ENCODE data around the gene SERINC3.

Gene SERINC3

DNA sequence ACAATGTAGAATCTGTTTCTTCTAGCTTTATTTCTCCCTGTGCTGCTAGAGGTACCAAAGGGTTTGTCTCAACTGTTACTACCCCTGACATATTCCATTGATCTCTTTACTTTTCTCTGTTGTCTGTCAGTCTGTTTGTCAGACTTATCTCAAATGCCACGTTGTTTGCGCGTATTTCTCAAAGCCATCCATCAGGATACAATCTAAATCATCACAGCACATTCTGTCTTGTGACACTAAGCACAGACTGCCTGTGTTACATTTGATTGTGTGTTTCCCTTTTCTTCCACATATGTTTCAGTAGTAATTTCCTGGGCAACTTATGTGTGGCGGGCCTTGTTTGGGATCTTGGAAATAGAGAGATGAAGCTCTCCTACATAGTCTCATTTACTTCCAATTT is 30.2 kb upstream of the SERINC3 start:
- ChIA-PET POLR2A (interaction anchor here (2.3 kb wide), 1 partner anchor 21 kb away, joined by 10 read pairs; no protein-coding TSS in a partner anchor), CTCF (interaction anchor here (1.0 kb wide), 1 partner anchor 47 kb away, joined by 4 read pairs; no protein-coding TSS in a partner anchor)
- DNase-seq (ENCODE audit: low read depth, low spot score): no peak
- no peak for TF ChIP-seq CTCF (IDR thresholded peaks at IDR 0.05; ENCODE audit: insufficient read depth, low read length, missing control alignments)
- no peak overlapping the region for H3K4me3 ChIP-seq (ENCODE audit: low read depth, low read length)

DNA sequence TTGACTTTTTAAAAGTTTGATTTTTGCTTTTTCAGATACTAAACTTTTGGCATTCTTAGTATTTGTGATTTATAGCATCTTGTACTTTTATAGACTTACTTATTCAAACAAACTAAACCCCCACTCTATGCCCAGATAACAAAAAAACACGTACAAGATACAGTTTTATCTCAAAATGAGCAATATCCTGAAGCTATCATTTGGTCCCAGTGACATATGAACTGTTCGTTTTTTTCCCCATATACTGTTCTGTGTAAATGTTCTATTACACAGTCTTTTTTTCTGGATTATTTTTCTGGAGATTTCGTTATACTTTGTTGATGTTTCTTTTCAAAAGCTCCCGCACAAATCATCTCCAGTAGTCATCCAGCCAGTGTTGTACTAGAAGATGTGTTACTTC is 27.3 kb upstream of the SERINC3 start:
- POLR2A ChIA-PET: no interaction called here

DNA sequence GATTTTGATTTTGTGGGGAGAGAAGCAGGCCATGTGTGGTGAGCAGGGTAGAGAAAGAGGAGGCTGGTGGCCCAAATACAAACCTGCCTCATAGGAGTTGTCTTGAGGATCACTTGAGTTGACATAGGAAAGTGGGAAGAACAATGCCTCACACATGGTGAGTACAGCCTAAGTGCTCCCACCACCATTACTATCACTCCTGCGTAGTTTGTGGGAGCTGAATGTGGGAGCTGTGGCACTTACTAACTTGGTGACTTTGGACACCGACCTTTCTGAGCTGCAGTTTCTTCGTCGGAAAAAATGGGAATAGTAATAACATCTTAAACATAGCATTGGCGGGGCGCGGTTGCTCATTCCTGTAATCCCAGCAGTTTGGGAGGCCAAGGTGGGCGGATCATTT is 25.5 kb upstream of the SERINC3 start:
- DNase-seq (ENCODE audit: low read depth, low spot score): no peak
- POLR2A ChIA-PET: no interaction called here
- no peak overlapping the region for H3K4me3 ChIP-seq (ENCODE audit: low read depth, low read length)
- no peak for TF ChIP-seq CTCF (IDR thresholded peaks at IDR 0.05; ENCODE audit: insufficient read depth, low read length, missing control alignments)
- CTCF ChIA-PET: interaction anchor here (1.0 to 1.9 kb wide), 3 partner anchors 9 to 63 kb away, joined by 3 to 8 read pairs (median 5); no protein-coding TSS in a partner anchor

More for the DNA sequence above, 27.3 kb upstream of the SERINC3 start:
- DNase-seq (ENCODE audit: low read depth, low spot score): no peak
- H3K4me3 ChIP-seq (ENCODE audit: low read depth, low read length): no peak overlapping the region
- TF ChIP-seq CTCF (IDR thresholded peaks at IDR 0.05; ENCODE audit: insufficient read depth, low read length, missing control alignments): no peak
- CTCF ChIA-PET: interaction anchor here (1.1 kb wide), 1 partner anchor 11 kb away, joined by 3 read pairs; no protein-coding TSS in a partner anchor

DNA sequence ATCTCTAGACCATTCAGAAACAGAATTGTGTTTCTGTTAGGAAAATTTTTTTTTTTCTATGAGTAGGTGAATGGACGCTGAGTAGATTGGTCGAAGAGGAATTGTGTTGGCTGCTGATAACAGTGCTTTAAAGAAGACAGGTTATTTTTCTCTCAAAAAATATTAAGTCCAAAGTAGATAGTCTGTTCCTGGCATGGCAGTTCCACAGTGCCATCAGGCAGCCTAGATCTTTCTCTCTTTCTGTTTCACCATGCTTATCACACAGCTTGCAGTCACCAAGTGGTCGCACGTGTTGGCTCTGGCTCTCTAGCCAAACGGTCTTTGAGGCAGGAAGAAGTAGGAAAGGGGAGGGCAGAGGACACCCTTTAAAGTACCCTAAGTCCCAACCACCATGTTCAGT is 22.4 kb upstream of the SERINC3 start:
- H3K4me3 ChIP-seq (ENCODE audit: low read depth, low read length): no peak overlapping the region
- CTCF ChIA-PET: no interaction called here
- POLR2A ChIA-PET: no interaction called here
- no peak for TF ChIP-seq CTCF (IDR thresholded peaks at IDR 0.05; ENCODE audit: insufficient read depth, low read length, missing control alignments)
- no peak for DNase-seq (ENCODE audit: low read depth, low spot score)

GRCh38 chr20:44543358-44543757 is 21.5 kb upstream of the SERINC3 start:
- DNase-seq (ENCODE audit: low read depth, low spot score): no peak
- ChIA-PET POLR2A (no interaction called here), CTCF (interaction anchor here (0.6 kb wide), 1 partner anchor 42 kb away, joined by 3 read pairs; no protein-coding TSS in a partner anchor)
- no peak for TF ChIP-seq CTCF (IDR thresholded peaks at IDR 0.05; ENCODE audit: insufficient read depth, low read length, missing control alignments)
- no peak overlapping the region for H3K4me3 ChIP-seq (ENCODE audit: low read depth, low read length)

GRCh38 chr20:44542890-44543289 is 21.0 kb upstream of the SERINC3 start:
- POLR2A ChIA-PET: no interaction called here
- no peak for DNase-seq (ENCODE audit: low read depth, low spot score)
- CTCF ChIA-PET: interaction anchor here (0.6 to 2.8 kb wide), 4 partner anchors 15 to 67 kb away, joined by 3 to 10 read pairs (median 4); no protein-coding TSS in a partner anchor
- no peak for TF ChIP-seq CTCF (IDR thresholded peaks at IDR 0.05; ENCODE audit: insufficient read depth, low read length, missing control alignments)
- H3K4me3 ChIP-seq (ENCODE audit: low read depth, low read length): no peak overlapping the region
